Immature natural killer cell (primary cell): ENCODE data around the gene OR13F1. TPM values are rescaled to one million over a fixed set of nuclear protein-coding genes. Genes with fewer than 3 reads are reported as not detected.

ENCODE experiments used
- DNase-seq, 3 donors: peaks; one replicate each; pipeline ENCODE4 v3.0.0; 2022; ENCODE audit warnings: mixed read lengths in 1 of 3
- H3K27ac Mint-ChIP-seq, 6 donors: one replicate each; pipeline ENCODE4 v1.8.0; 2020; ENCODE audit warnings: mixed read lengths in 6 of 6, mild to moderate bottlenecking in 5 of 6, inconsistent platforms in 4 of 6, moderate library complexity in 3 of 6
- H3K27me3 Mint-ChIP-seq, 3 donors: one replicate each; pipeline ENCODE4 v1.8.0; 2020 to 2021; ENCODE audit warnings: low read depth in 3 of 3, mild to moderate bottlenecking in 3 of 3, mixed read lengths in 3 of 3, moderate library complexity in 3 of 3, inconsistent platforms in 1 of 3
- H3K36me3 Mint-ChIP-seq, 3 donors: one replicate each; pipeline ENCODE4 v1.8.0; 2020; ENCODE audit warnings: mixed read lengths in 3 of 3, inconsistent platforms in 2 of 3, mild to moderate bottlenecking in 2 of 3
- H3K4me1 Mint-ChIP-seq, 2 donors: one replicate each; pipeline ENCODE4 v1.8.0; 2020; ENCODE audit warnings: inconsistent platforms in 2 of 2, mild to moderate bottlenecking in 2 of 2, mixed read lengths in 2 of 2, moderate library complexity in 1 of 2
- H3K4me3 Mint-ChIP-seq, 5 donors: one replicate each; pipeline ENCODE4 v1.8.0; 2020; ENCODE audit warnings: mild to moderate bottlenecking in 5 of 5, mixed read lengths in 5 of 5, inconsistent platforms in 3 of 5, moderate library complexity in 3 of 5
- H3K9me3 Mint-ChIP-seq, 6 donors: one replicate each; pipeline ENCODE4 v1.8.0; 2020; ENCODE audit warnings: mild to moderate bottlenecking in 6 of 6, mixed read lengths in 6 of 6, inconsistent platforms in 4 of 6, moderate library complexity in 3 of 6
- polyA plus RNA-seq, 3 donors: library from polyadenylated mRNA; unstranded; fragments of 300-500 nt; fragmentation: Illumina TruSeq; gene quantifications; one replicate each; pipeline ENCODE4 v1.2.3, GENCODE V29; 2021

Gene OR13F1
- polyA plus RNA-seq, 3 donors from 2014 or later: not detected

DNA sequence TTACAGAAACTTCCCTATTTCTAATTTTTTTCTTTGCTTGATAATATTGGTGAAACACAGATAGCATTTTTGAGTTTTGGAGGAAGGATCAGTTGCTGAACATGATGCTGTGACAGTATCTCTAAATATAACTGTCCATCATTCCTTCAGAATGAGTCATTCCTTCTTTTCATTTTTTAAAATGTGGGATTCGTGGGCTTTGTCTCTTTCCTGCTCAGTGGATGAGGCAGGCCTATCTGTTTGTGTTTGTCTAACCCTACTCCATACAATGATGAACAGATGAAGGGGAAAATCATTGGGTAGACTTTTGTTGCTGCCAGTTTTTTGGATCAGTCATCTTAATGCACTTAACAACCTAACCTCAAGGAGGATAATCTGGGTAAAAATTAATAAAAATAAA is 49.2 kb downstream of the OR13F1 start:
- H3K4me3 Mint-ChIP-seq: no peak overlapping the region
- no peaks in the 10 kb centered on the region for H3K27me3 Mint-ChIP-seq
- no peak overlapping the region for H3K27ac Mint-ChIP-seq

More for the DNA sequence above, 49.2 kb downstream of the OR13F1 start:
- DNase-seq: no peak
- no peaks in the 10 kb centered on the region for H3K36me3 Mint-ChIP-seq
- no peaks in the 10 kb centered on the region for H3K4me1 Mint-ChIP-seq
- peaks cover 7 to 19% (median 10%) of the 10 kb centered on the region in 6 donors for H3K9me3 Mint-ChIP-seq

Other genes with a start within 250 kb of the OR13F1 start
- gene OR13C4, start 22.9 kb downstream of the OR13F1 start, polyA plus RNA-seq: not detected
- gene OR13C3, start 32.6 kb downstream of the OR13F1 start, polyA plus RNA-seq: not detected
- not detected for gene OR13C8, start 64.9 kb downstream of the OR13F1 start, polyA plus RNA-seq
- not detected for gene OR13C5, start 95.2 kb downstream of the OR13F1 start, polyA plus RNA-seq
- not detected for gene OR13C2, start 101.4 kb downstream of the OR13F1 start, polyA plus RNA-seq
- not detected for gene OR13C9, start 113.9 kb downstream of the OR13F1 start, polyA plus RNA-seq
- gene OR13D1, start 190.3 kb downstream of the OR13F1 start, polyA plus RNA-seq: not detected
- 10 to 100 TPM; 28.2 to 58.0 (median 29.2) TPM for gene NIPSNAP3A, start 243.4 kb downstream of the OR13F1 start, polyA plus RNA-seq